Measurements from ENCODE around the gene NCBP2.

NCBP2 gene

DNA sequence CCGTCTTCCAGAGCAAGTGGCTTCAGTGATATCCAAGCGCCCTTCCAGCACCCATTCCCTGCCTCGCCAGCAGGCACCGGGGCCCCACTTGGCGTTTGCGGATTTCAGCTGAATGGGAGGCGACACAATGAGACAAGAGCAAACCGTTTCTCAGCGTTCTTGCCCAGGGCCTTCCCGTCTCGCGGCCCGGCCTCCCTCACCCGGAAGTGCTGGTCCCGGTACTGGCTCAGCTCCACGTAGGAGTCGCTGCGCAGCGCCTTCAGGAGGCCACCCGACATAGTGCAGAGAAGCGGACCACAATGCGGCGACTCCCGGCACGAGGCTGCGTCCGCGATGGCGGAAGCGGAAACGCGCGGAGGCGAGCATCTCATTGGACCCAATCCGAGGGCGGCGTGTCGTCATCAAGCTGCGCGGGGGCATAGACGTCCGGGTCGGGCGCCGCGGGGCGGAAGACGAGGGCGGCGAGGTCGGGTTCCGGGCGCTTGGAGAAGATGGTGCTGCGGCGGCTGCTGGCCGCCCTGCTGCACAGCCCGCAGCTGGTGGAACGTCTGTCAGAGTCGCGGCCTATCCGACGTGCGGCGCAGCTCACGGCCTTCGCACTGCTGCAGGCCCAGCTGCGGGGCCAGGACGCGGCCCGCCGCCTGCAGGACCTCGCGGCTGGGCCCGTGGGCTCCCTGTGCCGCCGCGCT is at the start of gene NCBP2:
Gene NCBP2 (minus strand): TSS at position 303 of the 689 bp plus-strand sequence. CDS start 25 bp downstream, at position 278.
- peak; percentile 99 to 100 for DNase-seq

DNA sequence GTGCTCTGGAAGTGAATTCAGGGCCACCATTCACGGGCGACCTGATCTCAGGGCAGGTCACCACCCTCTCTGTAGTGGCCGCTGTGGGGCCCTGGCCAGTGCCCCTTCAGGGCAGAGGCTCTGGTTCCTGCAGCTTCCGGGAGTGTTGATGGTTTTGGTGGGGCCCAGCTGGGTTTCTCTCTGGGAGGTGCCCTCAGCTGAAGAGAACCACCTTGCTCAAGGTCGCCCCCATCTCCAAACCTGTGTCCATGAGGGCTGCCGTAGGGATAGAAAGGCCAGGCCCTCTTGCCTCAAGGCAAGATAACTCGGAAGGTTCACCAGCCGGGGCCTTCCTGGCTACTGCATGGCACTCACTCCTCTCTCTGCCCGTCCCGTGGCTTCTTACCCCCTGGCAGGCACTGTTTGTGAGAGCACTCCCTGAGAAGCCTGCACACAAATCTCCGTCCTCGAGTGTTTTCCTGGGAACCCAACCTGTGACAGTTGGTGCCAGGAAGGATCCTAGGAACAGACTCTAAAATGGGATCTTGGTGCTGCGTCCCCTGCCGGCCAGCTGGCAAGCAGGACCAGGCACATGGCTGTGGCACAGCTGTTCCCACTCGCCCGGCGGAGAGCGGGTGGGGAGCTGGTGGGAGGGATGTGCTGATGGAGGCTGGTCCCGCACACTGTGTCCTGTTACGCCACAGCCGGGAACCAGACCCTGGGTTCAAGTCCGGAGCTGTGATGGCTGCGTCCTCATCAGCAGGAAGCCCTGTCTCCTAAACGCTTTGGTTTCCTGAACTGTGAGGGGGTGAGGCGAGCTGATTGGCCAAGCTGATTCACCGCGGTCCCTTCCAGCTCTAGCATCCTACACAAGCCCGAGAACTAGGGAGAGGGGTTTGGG is 49.5 kb upstream of the NCBP2 start:
- no peak for DNase-seq

DNA sequence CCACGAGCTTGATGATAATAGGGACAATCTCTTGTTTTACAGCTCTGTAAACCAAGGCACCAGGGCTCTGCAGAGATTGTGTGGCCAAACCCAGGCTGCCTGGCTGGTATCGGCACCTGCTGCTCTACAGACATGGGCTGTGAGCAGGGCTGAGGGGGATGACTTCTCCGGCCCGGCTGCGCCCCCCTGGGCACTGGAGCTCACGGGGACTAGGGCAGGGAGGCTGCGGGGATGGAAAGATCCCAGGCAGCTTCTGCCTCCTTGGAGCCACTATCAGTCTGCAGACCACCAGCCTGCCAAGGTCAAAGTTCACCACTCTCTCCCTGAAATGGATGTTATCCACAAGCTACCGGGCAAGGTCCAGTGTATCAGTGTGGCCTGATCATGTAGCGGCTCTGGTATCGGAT is 48.3 kb upstream of the NCBP2 start:
- no peak for DNase-seq

- DNase-seq = no peak
Measured at GRCh38 chr3:196989721-196990262, 47.5 kb upstream of the NCBP2 start.

- DNase-seq = no peak
Measured at GRCh38 chr3:196988241-196989029, 46.1 kb upstream of the NCBP2 start.

GRCh38 chr3:196987022-196987421 is 44.7 kb upstream of the NCBP2 start:
- DNase-seq = no peak

DNA sequence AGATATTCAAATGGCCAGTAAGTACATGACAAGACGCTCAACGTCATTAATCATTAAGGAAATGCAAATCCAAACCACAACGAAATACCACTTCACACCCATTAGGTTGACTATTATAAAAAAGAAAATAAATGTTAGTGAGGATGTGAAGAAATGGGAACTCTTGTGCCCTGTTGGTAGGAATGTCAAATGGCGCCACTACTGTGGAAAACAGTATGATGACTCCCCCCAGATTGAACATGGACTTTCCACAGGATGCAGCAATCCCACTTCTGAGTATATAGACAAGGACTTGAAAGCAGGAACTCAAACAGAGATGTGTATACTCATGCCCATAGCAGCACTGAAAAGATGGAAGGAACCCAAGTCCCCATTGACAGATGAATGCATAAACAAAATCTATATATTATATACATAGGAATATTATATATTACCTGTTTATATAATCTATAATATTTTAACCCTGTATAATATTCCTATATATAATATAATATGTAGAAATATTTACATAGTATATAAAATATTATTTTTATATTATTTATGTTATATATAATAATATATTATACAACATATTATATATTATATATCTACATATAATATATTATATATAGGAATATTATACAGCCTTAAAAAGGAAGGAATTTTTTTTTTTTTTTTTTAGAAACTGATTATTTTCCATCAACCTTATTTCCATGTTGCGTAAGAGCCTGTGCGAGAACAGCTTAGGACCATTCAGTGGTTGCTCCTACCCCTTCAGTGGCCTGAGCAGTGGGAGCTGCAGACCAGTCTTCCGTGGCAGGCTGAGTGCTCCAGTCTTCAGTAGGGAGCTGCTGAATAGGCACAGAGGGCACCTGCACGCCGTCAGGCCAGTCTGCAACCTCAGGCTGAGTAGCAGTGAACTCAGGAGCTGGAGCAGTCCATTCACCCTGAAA is 43.9 kb upstream of the NCBP2 start:
- DNase-seq = no peak

DNA sequence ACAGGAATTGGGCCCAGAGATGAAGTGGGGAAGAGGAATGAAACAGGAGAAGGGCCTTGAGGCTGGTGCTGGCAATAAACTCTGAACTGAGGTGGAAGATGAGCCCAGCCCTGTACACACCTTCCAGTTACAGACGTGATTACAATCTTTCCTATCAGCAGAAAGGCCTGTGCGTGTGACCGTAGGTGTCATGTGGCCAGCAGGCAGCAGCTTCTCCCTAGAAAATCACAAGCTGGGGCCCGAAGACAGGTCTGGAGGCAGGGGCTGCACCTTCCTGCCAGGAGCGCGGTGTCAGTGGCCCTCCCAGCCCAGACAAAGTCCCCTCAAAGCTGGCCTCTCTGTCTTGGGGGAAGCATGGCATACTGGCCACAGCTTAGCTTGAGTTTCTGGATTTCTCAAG is 43.0 kb upstream of the NCBP2 start:
- no peak for DNase-seq

GRCh38 chr3:196983186-196983585 is 40.9 kb upstream of the NCBP2 start:
- no peak for DNase-seq

- no peak for DNase-seq
Measured at GRCh38 chr3:196981657-196982056, 39.3 kb upstream of the NCBP2 start.

DNA sequence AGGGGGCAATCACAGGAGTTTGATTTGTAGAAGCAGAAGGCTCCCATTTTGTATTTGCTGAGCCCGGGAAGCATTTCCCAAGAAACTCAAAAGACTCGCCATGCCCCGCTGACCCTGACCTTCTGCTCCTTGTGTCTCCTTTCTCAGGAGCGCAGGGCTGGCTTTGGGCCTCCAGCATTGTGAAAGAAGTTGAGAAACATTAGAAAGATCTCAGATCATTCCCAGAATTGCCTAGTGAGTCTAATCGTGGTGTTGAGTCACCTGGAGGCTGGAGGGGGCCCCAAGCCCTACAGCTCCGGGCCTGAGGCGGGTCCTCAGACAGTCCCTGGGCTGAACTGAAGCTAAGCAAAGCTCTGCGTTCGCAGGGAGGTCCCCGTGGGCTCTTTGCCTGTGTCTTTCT is 37.2 kb upstream of the NCBP2 start:
- no peak for DNase-seq

GRCh38 chr3:196976941-196977340 is 34.6 kb upstream of the NCBP2 start:
- no peak for DNase-seq

- no peak for DNase-seq
Measured at GRCh38 chr3:196975349-196975748, 33.0 kb upstream of the NCBP2 start.

GRCh38 chr3:196974661-196975060 is 32.3 kb upstream of the NCBP2 start:
- DNase-seq = no peak

DNA sequence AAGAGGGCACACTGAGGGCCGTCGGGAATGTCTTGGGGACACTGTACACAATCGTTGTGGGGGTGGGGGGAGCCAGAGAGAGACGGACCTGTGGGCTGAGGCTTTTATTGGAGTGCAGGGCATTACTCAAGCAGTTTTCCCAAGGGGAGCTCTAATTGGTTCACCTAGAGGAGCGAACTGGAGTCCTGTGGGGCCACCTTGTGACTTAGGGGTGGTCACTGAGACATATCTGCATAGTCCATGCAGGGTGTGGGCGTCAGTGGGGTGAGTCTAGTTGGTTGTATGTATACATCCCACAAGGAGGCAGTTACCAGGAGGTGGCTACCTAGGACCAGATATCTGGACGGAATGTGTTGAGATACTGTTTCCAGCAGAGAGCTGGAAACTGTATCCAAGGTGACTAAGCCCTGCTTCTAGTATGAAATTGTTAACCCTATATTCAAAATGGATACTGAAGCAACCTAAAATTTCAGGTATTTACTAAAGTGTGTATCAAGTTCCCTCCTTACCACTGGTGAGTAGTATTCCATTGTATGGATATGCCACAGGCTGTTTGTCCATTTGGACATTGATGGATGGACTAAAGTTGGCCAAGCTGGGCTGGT is 28.9 kb upstream of the NCBP2 start:
- DNase-seq = no peak

DNA sequence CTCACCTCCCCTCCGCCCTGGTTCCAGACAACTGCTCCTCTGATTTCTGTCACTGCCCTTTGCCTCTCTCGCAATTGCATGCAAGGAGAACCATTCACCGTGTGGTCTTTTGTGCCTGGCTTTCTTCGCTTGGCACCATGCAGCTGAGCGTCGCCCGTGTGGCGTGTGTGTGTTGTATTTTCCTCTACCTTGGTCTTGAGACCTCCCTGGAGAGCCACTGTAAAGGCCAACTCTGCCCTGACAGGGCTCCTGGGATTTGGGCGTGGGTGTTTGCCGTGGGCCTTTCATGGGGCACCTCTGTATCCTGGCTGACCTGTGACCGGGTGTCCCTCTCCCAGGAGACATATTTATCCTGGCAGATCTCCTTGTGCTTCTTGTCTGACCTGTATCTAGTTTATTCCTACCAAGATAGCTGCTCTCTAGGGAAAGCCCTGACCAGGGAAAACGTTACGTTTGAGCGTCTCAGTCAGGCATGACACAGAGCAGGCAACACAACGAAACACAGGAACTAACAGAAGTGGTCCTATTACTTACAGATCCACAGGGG is 28.3 kb upstream of the NCBP2 start:
- DNase-seq = no peak

- peak; percentile 55 to 75 for DNase-seq
Measured at GRCh38 chr3:196969660-196970546, 27.6 kb upstream of the NCBP2 start.

- DNase-seq = peak; percentile 18 to 41
Measured at GRCh38 chr3:196969134-196969659, 26.9 kb upstream of the NCBP2 start.

- peak; percentile 13 to 58 for DNase-seq
Measured at GRCh38 chr3:196968233-196969133, 26.2 kb upstream of the NCBP2 start, which contains the start of gene PIGZ. Gene PIGZ, minus strand, starts transcription at chr3:196968833. Its CDS starts 16,802 bp downstream, at chr3:196952031.

Measured in stimulated activated CD4-positive, alpha-beta T cell treated with anti-CD3 and anti-CD28 coated beads, Interleukin-4, amount 100 ng/mL, for 4 hours (primary cell).